Fibroblast of skin of scalp (primary cell): ENCODE results near the gene JAKMIP1.
A peak's percentile ranks its signal among the peaks of the same experiment; 100 is the strongest.

ENCODE experiments used
- DNase-seq: peaks from one replicate; pipeline ENCODE4 v3.0.0-alpha.2; 2013

Gene JAKMIP1

DNA sequence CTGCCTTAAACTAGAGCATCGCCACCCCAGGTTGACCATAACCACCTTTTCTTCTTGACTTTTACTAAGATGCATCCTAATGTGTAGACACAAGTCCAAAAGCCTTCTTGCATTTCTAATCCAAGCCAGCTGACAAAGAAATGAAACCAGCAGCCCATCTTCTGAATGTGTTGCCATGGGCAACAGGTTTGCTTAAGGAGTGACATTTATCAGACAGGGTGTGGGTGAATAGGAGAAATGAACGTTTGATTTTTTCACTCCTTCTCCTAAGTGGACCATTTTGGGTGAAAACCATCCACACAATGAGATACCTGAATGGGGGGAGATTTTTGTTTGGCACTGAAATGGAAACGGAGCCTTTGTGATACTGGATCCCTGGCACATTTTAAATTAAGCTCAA lies 109.4 kb downstream of the JAKMIP1 start:
- no peak for DNase-seq

DNA sequence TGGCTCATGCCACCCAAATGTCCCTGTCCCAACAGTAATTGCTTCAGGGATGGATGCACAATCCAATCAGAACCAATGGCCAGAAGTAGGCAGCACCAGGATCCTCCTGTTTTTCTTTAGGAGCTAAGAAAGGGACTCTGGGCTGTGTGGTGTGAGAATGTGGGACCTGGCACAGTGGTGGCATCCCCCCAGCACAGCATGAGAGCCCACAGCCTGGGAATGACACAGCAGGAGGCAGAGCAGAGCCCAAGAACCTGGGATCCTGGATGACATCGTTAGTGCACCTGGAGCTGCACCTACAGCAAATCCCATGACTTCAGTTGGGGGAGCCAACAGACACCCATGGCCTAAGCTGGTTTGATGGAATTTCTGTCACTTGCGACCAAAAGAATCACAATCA lies 111.4 kb downstream of the JAKMIP1 start:
- DNase-seq: no peak

GRCh38 chr4:6087669-6088341 lies 112.5 kb downstream of the JAKMIP1 start:
- peak; percentile 24 for DNase-seq

DNA sequence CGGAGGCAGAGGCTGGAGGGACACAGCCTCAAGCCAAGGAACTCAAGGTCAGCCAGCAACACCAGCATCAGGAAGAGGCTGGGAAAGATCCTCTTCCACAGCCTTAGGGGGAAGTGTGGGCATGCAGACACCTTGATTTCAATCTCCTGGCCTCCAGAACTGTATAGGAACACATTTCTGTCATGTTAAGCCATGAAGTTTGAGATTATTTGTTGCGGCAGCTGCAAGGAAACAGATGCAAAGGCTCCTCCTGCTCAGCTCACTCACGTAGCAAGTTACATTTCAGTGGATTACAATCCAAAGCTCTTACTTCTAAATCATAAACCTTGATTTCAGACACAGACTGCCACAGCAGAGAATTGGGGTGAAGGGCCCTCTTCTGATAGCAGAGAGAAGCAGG lies 113.5 kb downstream of the JAKMIP1 start:
- no peak for DNase-seq

GRCh38 chr4:6085691-6086628 lies 114.4 kb downstream of the JAKMIP1 start:
- DNase-seq: no peak

- DNase-seq: no peak
These were observed 115.2 kb downstream of the JAKMIP1 start for GRCh38 chr4:6085028-6085690.

DNA sequence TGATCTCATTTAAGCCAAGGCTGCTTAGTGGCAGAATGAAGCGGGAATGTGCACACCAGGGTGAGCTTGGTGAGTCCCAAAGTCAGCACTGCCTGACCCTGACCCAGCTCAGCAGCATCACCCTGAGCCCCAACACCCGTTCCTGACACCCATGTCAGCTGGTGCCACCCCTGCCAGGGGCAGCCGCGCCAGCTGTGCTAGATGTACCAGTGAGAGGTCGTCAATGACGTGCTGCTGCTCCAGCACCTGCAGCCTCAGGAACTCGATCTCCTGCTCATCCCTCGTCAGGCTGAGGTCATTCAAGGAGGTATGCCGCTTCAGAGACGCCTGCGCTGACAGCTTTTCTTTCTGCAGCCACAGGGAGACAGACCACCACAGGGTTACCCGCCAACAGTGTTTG lies 120.4 kb downstream of the JAKMIP1 start:
- DNase-seq: no peak

DNA sequence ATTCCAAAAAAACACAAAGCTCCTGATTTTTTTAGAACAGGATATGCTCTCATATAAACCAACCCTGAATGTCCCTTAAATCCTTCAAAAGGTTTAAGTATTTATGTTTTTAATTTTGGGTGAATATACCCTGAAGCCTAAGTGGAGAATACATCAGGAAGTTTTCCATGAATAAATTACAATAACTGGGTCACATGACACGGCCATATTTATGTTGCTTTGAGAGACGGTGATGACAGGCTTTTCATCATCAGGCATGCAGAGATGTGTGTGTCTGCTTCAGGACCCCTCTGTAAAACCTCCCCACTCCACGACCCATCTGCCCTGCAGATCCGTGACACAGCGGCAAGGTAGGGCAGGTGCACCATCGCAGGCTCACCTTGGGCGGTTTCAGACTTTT lies 121.8 kb downstream of the JAKMIP1 start:
- DNase-seq: no peak

DNA sequence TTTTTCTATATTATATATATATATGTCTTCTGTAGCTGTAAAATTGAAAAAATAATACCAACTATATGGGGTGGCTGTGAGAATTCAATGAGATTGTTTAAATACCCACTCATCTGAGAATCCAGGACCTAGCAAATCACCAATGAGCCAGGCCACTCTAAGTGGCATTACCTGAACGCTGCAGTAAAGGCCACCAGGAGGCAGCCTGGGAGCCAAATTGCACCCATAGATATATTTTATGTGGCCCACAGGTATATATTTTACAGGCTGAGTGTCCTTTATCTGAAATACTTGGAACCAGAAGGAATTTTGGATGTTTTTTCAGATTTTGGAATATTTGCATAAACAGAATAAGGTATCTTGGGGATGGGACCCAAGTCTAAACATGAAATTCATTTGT lies 124.0 kb downstream of the JAKMIP1 start:
- DNase-seq: no peak

DNA sequence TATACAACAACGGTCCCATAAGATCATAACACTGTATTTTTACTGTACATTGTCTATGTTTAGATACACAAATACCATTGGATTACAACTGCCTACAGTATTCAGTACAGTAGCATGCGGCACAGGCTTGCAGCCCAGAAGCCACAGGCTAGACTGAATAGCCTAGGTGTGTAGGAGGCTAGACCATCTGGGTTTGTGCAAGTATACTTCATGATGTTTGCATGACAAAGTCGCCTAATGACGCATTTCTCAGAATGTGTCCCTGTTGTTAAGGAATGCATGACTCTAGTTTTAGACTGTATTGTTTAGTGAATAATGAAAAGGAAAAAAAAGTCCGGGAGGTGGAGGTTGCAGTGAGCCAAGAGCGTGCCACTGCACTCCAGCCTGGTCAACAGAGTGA lies 125.6 kb downstream of the JAKMIP1 start:
- no peak for DNase-seq

DNA sequence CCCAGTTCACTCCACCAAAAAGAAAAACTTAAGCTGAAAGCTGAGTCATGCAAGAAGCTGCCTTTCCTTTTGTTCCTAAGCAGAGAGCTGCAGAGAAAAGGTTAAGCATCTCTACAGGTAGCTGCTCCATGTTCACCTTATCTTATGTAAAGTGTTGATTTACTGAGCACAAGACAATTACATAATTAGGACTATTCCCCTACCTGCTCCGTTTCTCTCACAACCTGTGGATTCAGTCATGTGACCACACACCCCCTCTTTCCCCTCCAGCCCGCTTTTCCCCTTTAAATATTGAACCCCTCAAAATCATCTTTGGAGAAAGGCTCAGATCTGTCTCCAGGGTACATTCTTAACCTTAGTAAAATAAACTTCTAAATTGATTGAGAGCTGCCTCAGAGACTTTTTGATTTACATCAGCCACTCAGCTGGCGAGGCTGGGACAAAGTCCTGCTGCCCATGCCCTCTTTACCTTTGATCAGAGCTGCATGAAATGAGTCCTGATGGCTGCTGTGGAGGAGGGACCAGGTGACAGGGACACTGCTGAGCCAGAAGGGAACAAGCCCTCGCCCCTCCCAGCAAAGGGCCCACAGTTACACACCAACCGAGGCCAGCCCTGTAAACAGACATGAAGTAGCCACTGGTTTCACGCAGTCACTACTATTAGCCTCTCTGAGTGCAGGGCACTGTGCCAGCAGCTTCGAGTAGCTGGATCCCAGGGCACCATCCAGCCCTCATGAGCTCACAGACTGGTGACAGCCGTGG lies 128.2 kb downstream of the JAKMIP1 start:
- no peak for DNase-seq

DNA sequence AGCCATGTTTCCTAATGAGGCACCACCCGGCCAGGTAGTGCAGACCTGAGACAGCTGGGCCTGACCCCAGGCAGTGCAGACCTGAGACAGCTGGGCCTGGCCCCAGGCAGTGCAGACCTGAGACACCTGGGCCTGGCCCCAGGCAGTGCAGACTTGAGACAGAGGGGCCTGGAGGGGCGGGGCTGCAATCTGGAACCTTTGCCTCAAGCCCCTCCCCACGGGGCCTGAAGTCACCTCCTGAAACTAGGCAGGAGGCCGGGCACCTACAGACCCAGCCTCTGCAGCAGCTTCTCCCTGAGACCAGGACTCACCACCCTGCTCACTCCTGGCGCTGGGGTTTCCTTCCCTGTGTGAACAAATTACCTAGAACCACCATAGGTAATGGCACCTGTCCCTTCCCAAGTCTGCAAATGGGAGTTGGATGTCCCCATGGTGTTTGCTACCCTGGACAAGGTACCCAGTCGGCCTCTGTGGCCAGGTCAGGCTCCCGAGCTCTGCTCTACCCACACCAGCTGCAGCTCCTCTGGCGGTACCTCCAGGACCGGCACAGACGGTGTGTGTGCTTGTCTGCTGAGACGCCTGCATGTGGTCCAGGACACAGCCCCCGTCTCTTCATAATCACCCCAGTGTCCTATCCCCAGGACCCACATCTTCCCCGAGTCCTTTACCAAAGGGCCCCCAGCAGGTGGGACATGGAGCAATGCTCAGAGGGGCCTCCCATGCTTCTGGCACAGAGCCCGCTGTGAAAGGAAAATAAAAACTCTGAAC lies 129.0 kb downstream of the JAKMIP1 start:
- no peak for DNase-seq

- DNase-seq: no peak
These were observed 130.3 kb downstream of the JAKMIP1 start for GRCh38 chr4:6069845-6070709.

GRCh38 chr4:6068986-6069385 lies 131.4 kb downstream of the JAKMIP1 start:
- no peak for DNase-seq

DNA sequence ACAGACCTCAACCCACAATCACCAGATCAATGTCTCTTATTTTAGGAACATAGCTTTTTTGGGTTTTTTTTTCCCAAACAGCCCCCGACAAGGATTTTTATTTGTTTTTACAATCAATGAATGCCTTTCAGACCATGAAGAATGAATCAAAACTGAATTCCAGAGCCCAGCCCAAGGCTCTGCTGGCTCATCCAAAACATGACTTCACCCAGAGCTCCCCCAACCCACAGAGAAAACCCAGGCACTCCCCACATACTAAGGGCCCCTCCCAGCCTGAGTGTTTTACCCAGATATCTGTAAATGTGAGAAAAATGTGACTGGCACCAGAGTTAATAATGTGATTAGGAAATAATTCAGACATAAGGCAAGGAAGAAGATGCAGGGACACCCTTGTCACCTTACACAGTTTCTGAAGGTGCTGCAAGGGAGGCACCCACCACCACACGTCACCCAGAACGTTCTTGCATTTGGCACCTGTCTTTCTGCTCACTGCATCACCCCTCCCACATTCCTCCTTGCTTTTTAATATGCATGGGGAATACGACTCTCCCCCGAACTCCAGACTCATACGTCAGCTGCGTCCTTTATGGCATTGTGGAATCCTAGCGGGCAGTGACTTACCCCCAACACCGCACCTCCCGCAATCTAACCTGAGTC lies 134.3 kb downstream of the JAKMIP1 start:
- DNase-seq: no peak

- no peak for DNase-seq
These were observed 135.2 kb downstream of the JAKMIP1 start for GRCh38 chr4:6065166-6065565.

DNA sequence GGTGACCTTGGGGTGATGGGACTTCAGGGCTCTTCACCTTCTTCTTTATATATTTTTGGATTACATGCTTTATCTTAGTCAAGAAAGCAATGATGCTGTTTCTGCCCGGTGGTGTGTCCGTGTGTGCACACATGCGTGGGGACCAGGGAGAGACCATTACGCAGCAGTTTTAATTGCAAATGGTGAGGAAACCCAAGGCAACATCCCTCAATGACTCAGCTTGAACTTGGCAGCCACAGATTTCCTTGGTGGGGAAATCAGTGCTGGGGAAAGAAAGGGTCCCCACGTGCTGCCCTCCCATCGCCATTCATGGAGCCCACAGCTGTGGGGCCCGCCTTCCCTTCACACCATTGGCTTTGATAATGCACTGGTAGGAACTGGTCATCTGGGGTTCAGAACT lies 136.0 kb downstream of the JAKMIP1 start:
- DNase-seq: no peak

- DNase-seq: no peak
These were observed 136.7 kb downstream of the JAKMIP1 start for GRCh38 chr4:6063684-6064083.

DNA sequence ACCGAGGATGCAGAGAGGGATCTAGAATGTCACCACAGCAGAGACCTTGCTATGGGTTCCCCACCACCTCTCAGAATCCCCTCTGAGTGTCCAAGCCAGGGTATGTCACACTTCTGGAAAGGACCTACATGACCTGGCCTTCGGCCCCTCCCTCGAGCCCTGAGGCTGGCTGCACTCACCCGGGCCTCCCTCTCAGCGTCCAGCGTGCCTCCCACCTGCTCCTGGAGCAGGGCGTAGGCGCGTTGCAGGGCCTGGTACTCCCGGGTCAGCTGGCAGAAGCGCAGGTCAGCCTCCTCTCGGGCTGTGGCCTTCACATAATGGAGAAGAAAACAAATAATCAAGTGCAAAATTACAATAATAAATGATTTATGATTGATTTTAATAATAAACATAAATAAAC lies 138.2 kb downstream of the JAKMIP1 start:
- DNase-seq: no peak

- no peak for DNase-seq
These were observed 141.0 kb downstream of the JAKMIP1 start for GRCh38 chr4:6059375-6059805.
